Measurements from ENCODE around the gene ZNF787. TPM values are rescaled to one million over a fixed set of nuclear protein-coding genes. Genes with fewer than 3 reads are reported as not detected.

The ZNF787 gene
- total and polyA plus RNA-seq, 10 of the 15 experiments (the other 5 are each of a cell fraction or from before 2014, with no cell fraction given), result 0.23 to 39.9 (median 4.1) TPM

- TF ChIP-seq, protein P1, sequence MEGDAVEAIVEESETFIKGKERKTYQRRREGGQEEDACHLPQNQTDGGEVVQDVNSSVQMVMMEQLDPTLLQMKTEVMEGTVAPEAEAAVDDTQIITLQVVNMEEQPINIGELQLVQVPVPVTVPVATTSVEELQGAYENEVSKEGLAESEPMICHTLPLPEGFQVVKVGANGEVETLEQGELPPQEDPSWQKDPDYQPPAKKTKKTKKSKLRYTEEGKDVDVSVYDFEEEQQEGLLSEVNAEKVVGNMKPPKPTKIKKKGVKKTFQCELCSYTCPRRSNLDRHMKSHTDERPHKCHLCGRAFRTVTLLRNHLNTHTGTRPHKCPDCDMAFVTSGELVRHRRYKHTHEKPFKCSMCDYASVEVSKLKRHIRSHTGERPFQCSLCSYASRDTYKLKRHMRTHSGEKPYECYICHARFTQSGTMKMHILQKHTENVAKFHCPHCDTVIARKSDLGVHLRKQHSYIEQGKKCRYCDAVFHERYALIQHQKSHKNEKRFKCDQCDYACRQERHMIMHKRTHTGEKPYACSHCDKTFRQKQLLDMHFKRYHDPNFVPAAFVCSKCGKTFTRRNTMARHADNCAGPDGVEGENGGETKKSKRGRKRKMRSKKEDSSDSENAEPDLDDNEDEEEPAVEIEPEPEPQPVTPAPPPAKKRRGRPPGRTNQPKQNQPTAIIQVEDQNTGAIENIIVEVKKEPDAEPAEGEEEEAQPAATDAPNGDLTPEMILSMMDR (IDR thresholded peaks at IDR 0.05 in 2 of 3, conservative IDR thresholded peaks at IDR 0.05 in 1 of 3; ENCODE audit: control insufficient read depth in 2 of 3, extremely low read depth in 1 of 3, insufficient read depth in 1 of 3, low read depth in 3 of 3, low read length in 3 of 3), result no peak
- TF ChIP-seq ZNF207 (IDR thresholded peaks at IDR 0.05; ENCODE audit: borderline replicate concordance) (no peak), IKZF1 (conservative IDR thresholded peaks at IDR 0.05) (no peak), LARP7 (IDR thresholded peaks at IDR 0.05) (no peak), NR2C2 (IDR thresholded peaks at IDR 0.05; ENCODE audit: borderline replicate concordance, control insufficient read depth, insufficient read length, low read depth) (no peak), IRF4 (IDR thresholded peaks at IDR 0.05; ENCODE audit: low read depth, low read length) (no peak), FOXM1 (IDR thresholded peaks at IDR 0.05; ENCODE audit: low read depth, low read length) (no peak)
These were observed 16.3 kb upstream of the ZNF787 start (continued) for GRCh38 chr19:56137405-56137804.

DNA sequence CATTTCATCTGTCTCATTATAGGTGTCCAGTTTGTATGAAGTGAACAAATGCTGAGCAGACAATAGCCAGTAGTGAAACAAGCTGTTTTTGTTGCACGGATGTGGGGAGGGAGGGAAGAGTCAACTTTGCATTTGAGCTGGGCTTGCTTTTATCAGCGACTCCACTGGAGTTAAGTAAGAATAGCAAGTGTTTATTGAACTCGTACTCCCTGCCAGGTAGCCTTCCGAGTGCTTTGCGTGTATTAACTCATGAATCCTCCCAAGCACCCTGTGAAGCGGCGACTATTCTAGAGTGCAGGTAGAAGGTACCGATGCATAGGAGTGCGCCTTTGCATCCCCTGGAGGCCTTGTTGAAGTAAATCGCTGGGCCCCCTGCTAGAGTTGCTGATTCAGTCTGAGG, 15.3 kb upstream of the ZNF787 start:
- Histone ChIP-seq H3K79me2 (ENCODE audit: control insufficient read depth, insufficient read depth, low read length) (peaks cover 2% of the 10 kb centered on the region), H3K9me3 (replicated peaks; ENCODE audit: control insufficient read depth, insufficient read depth, low read length) (no peaks in the 10 kb centered on the region), H2AFZ (ENCODE audit: control insufficient read depth, low read depth, low read length) (no peak overlapping the region), H3K4me2 (ENCODE audit: control insufficient read depth, insufficient read depth) (no peak overlapping the region), H3K4me1 (ENCODE audit: control insufficient read depth, insufficient read depth, low read length) (peaks cover 14% of the 10 kb centered on the region), H3K9ac (ENCODE audit: control insufficient read depth, insufficient read depth, low read length) (no peak overlapping the region), H3K27me3 (replicated peaks in 1 of 2; ENCODE audit: control insufficient read depth in 2 of 2, insufficient read depth in 2 of 2, low read length in 1 of 2) (no peaks in the 10 kb centered on the region), H3K4me3 (no peak overlapping the region), H4K20me1 (ENCODE audit: control insufficient read depth, insufficient read depth) (no peaks in the 10 kb centered on the region), H3K27ac (ENCODE audit: control insufficient read depth, insufficient read depth) (no peak overlapping the region), H3K36me3 (ENCODE audit: control insufficient read depth in 2 of 2, insufficient read depth in 2 of 2, low read length in 1 of 2) (no peaks in the 10 kb centered on the region)
- DNase-seq (ENCODE audit: low read depth, low spot score) (no peak), ATAC-seq (no peak), FAIRE-seq (no peak)
- TF ChIP-seq SP1 (IDR thresholded peaks at IDR 0.05; ENCODE audit: low read depth, low read length) (no peak), NR2F1 (conservative IDR thresholded peaks at IDR 0.05) (no peak), JUNB (IDR thresholded peaks at IDR 0.05) (no peak), RFX5 (IDR thresholded peaks at IDR 0.05; ENCODE audit: low read depth, low read length) (no peak), SREBF1 (IDR thresholded peaks at IDR 0.05; ENCODE audit: low read length) (no peak), MEF2A (IDR thresholded peaks at IDR 0.05; ENCODE audit: insufficient read depth, low read depth, low read length) (no peak)
- TF ChIP-seq, protein P2, sequence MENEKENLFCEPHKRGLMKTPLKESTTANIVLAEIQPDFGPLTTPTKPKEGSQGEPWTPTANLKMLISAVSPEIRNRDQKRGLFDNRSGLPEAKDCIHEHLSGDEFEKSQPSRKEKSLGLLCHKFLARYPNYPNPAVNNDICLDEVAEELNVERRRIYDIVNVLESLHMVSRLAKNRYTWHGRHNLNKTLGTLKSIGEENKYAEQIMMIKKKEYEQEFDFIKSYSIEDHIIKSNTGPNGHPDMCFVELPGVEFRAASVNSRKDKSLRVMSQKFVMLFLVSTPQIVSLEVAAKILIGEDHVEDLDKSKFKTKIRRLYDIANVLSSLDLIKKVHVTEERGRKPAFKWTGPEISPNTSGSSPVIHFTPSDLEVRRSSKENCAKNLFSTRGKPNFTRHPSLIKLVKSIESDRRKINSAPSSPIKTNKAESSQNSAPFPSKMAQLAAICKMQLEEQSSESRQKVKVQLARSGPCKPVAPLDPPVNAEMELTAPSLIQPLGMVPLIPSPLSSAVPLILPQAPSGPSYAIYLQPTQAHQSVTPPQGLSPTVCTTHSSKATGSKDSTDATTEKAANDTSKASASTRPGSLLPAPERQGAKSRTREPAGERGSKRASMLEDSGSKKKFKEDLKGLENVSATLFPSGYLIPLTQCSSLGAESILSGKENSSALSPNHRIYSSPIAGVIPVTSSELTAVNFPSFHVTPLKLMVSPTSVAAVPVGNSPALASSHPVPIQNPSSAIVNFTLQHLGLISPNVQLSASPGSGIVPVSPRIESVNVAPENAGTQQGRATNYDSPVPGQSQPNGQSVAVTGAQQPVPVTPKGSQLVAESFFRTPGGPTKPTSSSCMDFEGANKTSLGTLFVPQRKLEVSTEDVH (IDR thresholded peaks at IDR 0.05; ENCODE audit: low read depth, partially characterized antibody), result no peak
- TF ChIP-seq, protein P3, sequence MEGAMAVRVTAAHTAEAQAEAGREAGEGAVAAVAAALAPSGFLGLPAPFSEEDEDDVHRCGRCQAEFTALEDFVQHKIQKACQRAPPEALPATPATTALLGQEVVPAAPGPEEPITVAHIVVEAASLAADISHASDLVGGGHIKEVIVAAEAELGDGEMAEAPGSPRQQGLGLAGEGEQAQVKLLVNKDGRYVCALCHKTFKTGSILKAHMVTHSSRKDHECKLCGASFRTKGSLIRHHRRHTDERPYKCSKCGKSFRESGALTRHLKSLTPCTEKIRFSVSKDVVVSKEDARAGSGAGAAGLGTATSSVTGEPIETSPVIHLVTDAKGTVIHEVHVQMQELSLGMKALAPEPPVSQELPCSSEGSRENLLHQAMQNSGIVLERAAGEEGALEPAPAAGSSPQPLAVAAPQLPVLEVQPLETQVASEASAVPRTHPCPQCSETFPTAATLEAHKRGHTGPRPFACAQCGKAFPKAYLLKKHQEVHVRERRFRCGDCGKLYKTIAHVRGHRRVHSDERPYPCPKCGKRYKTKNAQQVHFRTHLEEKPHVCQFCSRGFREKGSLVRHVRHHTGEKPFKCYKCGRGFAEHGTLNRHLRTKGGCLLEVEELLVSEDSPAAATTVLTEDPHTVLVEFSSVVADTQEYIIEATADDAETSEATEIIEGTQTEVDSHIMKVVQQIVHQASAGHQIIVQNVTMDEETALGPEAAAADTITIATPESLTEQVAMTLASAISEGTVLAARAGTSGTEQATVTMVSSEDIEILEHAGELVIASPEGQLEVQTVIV (IDR thresholded peaks at IDR 0.05; ENCODE audit: borderline replicate concordance, partially characterized antibody), result no peak
- intact Hi-C loops (cut with micrococcal nuclease; ENCODE audit: unreplicated experiment), result no loop called here
- BruUV-seq (replicated peaks), result no TSS peak
- SMC1A ChIA-PET (ENCODE audit: uncharacterized antibody, unreplicated experiment), result no interaction called here
- in situ Hi-C loops (cut with MboI), result loop anchor here (25.0 kb wide), 1 partner anchor 1676 kb away; the partner anchor contains the start of gene ZNF552
- CTCF ChIA-PET, result interaction anchor here (1.7 kb wide), 1 partner anchor 56 kb away, joined by 4 read pairs; no protein-coding TSS in a partner anchor
- RAD21 ChIA-PET (ENCODE audit: unreplicated experiment), result no interaction called here
- POLR2A ChIA-PET, result no interaction called here
- 86% methylated on average over 10 of the region's 10 CpGs for WGBS (ENCODE audit: insufficient coverage, insufficient replicate concordance, low lambda C conversion rate, missing lambda C conversion rate)

Measured in GM12878 (cell line).